GM18909 (cell line): ENCODE measurements around the gene ARHGEF39.
"Not testable (repeated sequence)": the region's sequence is repeated elsewhere in the genome, so short reads cannot be mapped to it uniquely, and the experiment has no call there.

ENCODE experiments used
- ATAC-seq: cut with Tn5 transposase; IDR thresholded peaks from one replicate; pipeline ENCODE4 v1.9.1; 2021; ENCODE audit warnings: mild to moderate bottlenecking; ENCODE audit not compliant: unreplicated experiment, poor library complexity

Gene ARHGEF39

GRCh38 chr9:35653611-35654010, 11.4 kb downstream of the ARHGEF39 start:
- no peak for ATAC-seq

- ATAC-seq, result no peak
Measured at GRCh38 chr9:35652829-35653209, 12.2 kb downstream of the ARHGEF39 start.

GRCh38 chr9:35651956-35652828, 12.8 kb downstream of the ARHGEF39 start:
- no peak for ATAC-seq

GRCh38 chr9:35650341-35651158, 14.4 kb downstream of the ARHGEF39 start, which contains the start of gene SIT1:
Gene SIT1, minus strand, starts transcription at chr9:35650931. Its CDS starts 78 bp downstream, at chr9:35650853.
- no peak for ATAC-seq

- no peak for ATAC-seq
Measured at GRCh38 chr9:35649431-35650340, 15.3 kb downstream of the ARHGEF39 start.

- ATAC-seq, result peak; percentile 93
Measured at GRCh38 chr9:35646533-35647265, 18.3 kb downstream of the ARHGEF39 start.

GRCh38 chr9:35646153-35646532, 18.9 kb downstream of the ARHGEF39 start:
- ATAC-seq, result no peak

- not testable (repeated sequence) for ATAC-seq
Measured at GRCh38 chr9:35645736-35646135, 19.3 kb downstream of the ARHGEF39 start.

GRCh38 chr9:35643046-35643445, 21.9 kb downstream of the ARHGEF39 start:
- ATAC-seq, result no peak

GRCh38 chr9:35641478-35641877, 23.5 kb downstream of the ARHGEF39 start:
- ATAC-seq, result not testable (repeated sequence)

- ATAC-seq, result not testable (repeated sequence)
Measured at GRCh38 chr9:35640431-35640830, 24.6 kb downstream of the ARHGEF39 start.

- no peak for ATAC-seq
Measured at GRCh38 chr9:35639631-35640030, 25.4 kb downstream of the ARHGEF39 start.

- ATAC-seq, result not testable (repeated sequence)
Measured at GRCh38 chr9:35639225-35639624, 25.8 kb downstream of the ARHGEF39 start.

GRCh38 chr9:35638751-35639150, 26.2 kb downstream of the ARHGEF39 start:
- ATAC-seq, result not testable (repeated sequence)

- not testable (repeated sequence) for ATAC-seq
Measured at GRCh38 chr9:35637427-35637955, 27.5 kb downstream of the ARHGEF39 start.

- ATAC-seq, result not testable (repeated sequence)
Measured at GRCh38 chr9:35636877-35637246, 28.1 kb downstream of the ARHGEF39 start.

- ATAC-seq, result no peak
Measured at GRCh38 chr9:35636135-35636876, 28.7 kb downstream of the ARHGEF39 start.

GRCh38 chr9:35635730-35636129, 29.3 kb downstream of the ARHGEF39 start:
- no peak for ATAC-seq

- no peak for ATAC-seq
Measured at GRCh38 chr9:35629597-35629996, 35.4 kb downstream of the ARHGEF39 start.
